ENCODE measurements around the gene ARGFX.

The ARGFX gene

DNA sequence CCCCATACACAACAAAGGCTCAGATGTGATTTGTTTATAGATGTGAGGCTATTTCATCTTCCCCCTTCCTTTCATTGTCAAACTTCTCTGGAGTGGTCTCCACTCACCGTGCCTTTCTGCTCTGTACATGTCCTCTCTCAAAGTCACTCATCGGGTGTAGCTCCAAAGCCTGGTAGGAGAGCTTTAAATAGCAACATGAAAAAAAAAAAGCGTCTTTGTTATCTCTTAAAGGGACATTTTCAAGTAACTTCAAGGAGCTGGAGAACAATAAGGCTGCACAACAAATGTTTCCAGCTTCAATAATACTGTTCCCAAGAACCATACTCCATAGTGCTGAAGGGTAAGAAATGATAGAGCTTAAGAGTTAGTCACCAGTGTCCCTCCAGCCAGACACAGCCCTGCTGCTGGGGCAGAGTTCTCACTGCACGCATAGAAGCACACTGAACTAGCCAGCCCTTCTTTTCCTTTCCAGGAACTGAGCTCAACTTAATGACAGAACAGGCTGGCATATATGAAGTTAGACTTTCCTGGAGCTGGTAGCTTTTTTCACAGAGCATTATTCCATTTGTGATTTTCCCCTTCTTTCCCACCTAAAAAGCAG lies 33.6 kb downstream of the ARGFX start:
- DNase-seq, result no peak

DNA sequence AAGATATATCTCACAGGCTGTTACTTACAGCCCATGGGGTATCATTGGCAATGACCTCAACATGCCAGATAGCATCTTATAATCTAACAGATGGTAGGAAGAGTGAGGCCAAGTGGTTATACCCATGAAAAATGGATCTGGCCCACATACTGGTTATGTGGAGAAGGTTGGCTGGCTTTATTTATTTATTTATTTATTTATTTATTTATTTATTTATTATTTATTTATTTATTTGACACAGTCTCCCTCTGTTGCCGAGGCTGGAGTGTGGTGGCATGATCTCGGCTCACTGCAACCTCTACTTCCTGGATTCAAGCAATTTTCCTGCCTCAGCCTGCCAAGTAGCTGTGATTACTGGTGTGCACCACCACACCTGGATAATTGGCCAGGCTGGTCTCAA lies 37.0 kb downstream of the ARGFX start:
- no peak for DNase-seq

DNA sequence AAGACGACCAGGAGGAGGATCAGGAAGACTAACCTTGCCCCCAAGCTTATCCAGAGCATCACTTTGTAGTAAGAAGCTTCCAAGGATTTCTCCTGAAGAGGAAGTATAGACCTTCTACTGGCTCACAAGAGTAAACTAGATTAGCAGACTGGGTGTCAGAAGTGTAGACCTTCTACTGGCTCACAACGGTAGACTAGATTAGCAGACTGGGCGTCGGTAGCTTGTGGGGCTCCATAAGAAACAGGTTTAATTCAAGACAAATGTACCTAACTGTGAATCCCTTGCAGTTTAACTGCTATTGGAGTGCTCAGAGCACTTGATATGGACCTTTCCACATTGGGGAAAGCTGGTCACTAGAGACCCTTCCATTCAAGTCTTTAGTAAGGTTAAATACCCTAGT lies 38.4 kb downstream of the ARGFX start:
- no peak for DNase-seq

All from GOT3 (cell line).